Stimulated activated CD4-positive, alpha-beta T cell treated with anti-CD3 and anti-CD28 coated beads, Interleukin-2, amount 100 ng/mL, for 4 hours (primary cell): ENCODE measurements around the gene INPP5A.
A peak's percentile ranks its signal among the peaks of the same experiment; 100 is the strongest.

Experiments used
- DNase-seq: peaks from one replicate; pipeline ENCODE4 v3.0.0-alpha.2; 2020; ENCODE audit warnings: low read depth

INPP5A gene

DNA sequence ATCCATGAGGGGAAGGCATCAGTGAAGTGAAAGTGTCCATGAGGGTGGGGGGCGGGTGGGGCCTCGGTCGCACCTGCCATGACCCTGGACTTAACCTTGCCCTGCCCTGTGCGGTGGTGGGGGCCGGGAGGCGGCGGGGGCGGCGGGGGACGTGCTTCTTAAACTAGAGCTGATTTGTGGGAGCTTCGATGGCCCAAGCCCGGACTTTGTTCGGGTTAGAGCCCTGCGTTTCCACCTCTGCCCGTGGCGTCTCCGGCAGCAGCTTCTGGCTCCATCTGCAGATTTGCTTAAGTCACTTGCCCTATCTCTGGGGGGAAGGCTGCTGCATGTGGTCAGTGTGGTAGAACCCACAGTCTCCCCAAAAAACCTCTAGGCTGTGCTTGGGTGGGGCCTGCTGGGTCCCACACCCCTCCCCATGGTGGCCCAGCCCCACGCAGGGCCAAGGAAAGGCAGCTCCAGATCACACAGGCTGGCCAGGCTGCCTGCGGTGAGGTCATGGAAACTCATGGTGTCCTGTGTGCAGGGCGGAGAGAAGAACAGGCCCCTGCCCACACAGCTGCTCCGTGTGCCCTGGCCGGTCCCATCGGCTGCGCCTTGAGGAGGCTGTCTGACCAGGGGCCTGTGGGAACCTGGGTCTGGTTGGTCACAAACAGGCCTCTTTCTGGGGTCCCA, 93.2 kb downstream of the INPP5A start:
- DNase-seq: no peak

DNA sequence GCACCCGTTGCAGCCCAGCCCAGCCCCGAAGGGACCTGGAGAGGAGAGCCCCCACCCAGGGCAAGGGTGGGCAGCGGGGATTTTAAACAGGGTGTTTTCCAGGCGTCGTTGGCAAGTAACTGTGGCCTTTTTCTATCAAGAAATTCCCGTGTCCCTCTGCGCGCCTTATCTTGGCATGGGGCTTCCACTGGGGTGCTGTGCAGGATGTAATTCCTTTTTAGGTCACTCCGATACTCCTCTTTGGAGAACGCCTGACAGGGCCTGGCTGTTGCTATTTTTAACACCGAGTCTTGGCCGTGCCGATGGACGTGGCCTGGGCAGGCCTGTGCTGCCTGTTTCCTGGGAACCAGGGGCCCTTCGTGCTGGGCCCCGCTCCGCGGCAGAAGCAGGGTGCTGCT, 93.8 kb downstream of the INPP5A start:
- DNase-seq: no peak

DNA sequence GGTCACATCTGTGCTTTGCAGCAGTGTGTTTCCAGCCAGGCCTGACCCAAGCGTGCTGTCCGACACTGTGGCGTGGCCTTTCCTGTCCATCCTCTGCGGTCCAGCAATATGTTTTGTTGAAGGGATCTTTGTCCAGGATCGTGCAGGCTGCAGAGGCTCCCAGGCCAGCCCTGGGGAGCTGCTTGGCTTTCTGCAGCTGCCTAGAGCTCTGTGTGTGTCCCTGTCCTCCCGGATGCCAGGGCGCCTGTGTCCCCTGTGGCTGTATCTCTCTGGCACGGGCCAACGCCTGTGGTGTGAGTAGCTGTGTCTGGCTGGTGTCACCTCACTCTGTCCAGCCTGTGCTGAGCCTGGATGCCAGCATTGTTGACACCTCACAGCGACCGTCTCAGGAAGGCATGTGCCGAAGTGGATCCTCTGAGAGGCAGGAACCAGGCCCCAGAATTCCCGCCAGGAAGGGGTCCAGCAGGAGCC, 94.5 kb downstream of the INPP5A start:
- DNase-seq: no peak

DNA sequence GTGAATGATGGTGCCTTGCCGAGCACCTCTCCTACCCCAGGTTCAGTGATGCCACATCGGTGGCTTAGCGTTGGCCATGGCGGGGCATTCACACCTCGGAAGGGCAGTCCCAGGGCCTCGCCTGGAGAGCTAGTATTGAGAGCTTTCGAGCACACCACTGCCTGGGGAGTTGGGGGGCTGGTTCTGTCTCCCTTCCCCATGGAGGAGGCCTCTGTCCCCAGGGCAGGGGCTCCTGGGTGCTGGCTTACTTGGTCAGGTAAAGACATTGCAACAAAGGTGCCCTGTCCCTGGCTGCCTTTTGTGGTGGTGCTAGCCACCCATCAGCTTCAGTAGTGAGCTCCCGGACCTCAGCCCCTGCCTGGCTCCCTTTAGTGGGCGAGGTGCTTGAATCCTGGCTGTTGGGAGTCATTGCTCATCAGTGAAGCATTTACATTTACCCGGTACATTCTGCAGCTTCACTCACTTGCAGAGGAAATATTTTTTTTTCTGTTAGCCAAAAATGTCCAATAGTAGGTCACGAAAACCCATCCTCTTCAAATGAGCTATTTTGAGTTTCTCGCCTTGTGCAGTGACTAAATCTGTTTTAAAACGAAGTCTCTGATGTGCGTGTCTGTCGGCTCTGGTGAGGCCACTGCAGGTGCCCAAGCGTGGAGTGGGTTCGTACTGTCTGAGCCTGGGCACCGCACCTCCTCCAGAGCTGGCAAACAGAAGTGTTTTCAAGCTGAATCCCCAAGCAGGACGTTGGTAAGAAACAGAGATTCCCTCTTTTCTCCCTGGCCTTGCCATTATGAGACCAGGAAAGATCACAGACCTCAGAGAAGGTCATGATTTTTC, 95.5 kb downstream of the INPP5A start:
- DNase-seq: no peak

DNA sequence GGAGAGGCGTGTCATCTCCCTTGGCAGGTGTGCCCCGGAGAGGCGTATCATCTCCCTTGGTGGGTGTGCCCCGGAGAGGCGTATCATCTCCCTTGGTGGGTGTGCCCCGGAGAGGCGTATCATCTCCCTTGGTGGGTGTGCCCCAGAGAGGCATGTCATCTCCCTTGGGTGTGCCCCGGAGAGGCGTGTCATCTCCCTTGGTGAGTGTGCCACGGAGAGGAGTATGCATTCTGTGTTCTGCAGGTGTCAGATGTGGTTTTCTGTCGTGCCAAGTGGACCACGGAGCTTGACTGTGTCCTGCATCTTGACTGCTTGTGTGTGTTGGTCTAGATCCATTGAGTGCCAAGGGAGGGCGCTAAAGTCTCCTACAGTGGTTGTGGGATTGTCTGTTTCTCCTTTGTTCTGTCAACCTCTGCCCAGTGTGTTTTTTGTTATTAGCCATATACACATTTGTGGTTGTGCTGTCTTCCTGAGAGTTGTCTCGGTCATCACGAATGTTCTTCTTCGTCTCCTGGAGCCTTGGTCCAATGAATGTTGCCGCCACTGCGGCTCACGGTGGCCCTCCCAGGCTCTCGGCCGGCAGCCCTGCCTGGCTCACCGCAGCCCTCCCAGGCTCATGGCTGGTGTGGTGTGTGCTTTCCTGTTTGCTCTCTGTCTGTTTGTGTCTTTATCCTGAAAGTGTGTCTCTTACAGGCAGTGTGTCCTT, 96.8 kb downstream of the INPP5A start:
- DNase-seq: no peak

GRCh38 chr10:132634947-132635271, 97.3 kb downstream of the INPP5A start:
- no peak for DNase-seq

- DNase-seq: no peak
These were observed 98.8 kb downstream of the INPP5A start for GRCh38 chr10:132636358-132636757.

- DNase-seq: peak; percentile 18
These were observed 100.0 kb downstream of the INPP5A start for GRCh38 chr10:132637477-132638129.

- DNase-seq: no peak
These were observed 100.5 kb downstream of the INPP5A start for GRCh38 chr10:132638130-132638515.

GRCh38 chr10:132639470-132639869, 101.9 kb downstream of the INPP5A start:
- DNase-seq: no peak

DNA sequence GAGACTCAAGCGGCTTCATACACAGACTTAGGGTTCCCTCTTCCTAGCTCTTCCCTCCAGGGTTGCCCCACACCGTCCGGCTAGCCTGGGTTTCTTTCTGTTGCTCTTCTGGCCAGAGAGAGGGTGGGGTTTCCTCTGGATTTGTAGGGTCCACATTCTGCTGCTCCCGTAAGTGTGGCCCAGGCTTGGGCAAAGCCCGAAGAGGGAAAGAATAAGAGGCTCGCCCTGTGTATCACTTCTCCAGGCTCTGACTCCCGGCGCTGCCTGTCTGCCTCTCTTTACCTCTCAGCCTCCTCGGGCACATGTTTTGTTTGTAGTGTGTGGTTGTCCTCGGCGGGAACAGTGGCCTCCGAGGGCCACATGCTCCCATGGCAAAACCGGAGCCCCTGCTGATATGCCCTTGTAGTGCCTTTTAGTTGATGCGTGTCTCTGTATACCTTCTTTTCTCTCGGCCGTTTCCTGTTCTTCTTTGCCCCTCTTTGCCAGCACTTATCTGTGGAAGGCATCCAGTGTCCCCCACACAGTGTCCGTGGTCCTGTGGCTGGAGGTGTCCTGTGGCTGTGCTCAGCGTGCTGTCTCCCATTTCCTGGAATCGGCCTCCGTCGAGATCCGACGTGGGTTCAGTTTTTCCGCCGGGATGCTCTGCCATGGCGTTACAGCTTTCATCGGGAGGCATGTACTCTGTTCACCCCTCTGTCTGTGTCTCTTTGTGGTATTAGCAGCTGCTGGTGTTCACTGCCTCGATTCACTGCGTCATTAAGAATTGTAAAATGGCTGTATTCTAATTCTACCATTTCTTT, 102.9 kb downstream of the INPP5A start:
- no peak for DNase-seq

DNA sequence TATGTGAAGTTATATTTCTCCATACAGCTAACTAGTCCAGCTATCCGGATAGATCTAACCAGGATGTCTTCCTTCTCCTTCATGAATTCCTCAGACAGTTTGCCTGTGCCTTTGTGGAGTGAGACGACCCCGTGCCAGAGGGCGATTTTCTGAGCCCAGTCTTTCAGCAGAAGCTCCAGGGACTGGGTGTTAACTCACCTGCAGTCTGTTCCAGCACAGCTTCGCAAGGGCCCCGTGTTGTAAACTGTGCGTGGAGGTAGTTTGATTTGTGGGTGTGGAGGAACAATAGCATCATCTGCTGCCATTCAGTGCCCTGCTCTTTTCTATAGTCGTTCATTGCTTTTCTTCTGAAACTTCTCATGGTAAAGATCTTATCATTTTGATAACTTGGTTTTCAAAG, 103.8 kb downstream of the INPP5A start:
- no peak for DNase-seq

GRCh38 chr10:132641966-132642731, 104.6 kb downstream of the INPP5A start:
- DNase-seq: no peak

DNA sequence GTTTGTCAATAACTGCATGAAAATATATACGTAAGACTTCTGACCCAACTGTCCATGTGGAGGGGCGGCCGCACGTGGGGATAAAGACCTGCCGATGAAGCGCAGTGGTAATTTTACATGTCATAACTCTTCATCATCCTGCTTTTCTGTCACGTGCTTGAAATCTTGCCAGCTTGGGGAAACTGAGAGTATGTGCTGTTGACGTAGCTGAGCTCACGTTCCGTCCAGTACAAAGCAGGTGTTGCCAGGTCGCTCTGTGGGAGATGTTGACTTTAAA, 105.1 kb downstream of the INPP5A start:
- no peak for DNase-seq

GRCh38 chr10:132643709-132644526, 106.3 kb downstream of the INPP5A start:
- no peak for DNase-seq

GRCh38 chr10:132644527-132645246, 107.1 kb downstream of the INPP5A start:
- DNase-seq: no peak

- no peak for DNase-seq
These were observed 107.6 kb downstream of the INPP5A start for GRCh38 chr10:132645247-132645530.

DNA sequence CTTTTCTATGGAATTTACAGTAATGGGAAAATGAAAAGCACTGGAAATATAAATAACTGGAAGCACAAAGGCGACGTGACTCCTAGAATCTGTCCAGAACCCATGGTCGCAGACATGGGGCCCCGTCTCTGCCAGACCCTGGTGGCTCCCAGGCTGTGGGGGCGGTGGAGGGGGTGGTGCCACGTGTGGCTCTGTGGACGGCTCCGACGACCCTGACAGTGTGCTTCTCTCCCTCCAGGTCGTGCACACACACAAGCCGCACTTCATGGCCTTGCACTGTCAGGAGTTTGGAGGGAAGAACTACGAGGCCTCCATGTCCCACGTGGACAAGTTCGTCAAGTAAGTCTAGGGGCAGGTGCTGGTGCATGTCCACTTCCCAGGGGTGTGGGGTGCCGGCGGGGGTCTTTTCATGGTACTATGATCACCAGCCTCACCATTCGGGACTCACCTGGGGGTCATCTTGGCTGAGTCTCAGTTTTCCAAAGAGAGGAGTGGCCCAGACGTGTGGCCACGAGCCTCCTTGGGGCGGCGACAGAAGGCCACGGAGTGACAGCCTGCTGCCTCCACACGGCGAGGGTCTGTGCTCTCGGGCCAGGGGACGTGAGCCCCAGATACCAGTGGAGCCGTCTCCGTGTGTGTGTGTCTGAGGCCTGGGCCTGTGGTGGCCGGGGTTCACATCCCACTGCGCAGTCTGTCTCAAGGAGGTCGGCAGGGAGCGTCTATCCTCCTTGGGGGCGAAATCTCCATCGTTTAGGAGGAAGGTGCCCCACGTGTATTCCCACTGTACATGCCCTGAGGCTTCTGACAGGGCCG, 108.2 kb downstream of the INPP5A start:
- no peak for DNase-seq
